Nephron (organoid): Measurements from ENCODE around the gene CERS6.

Experiments used
- H3K27ac Mint-ChIP-seq, 3 experiments: 2 replicates each; pipeline ENCODE4 v1.8.0; 2020; ENCODE audit warnings: mixed read lengths in 3 of 3, mild to moderate bottlenecking in 2 of 3, moderate library complexity in 1 of 3
- H3K27me3 Mint-ChIP-seq: 2 replicates; pipeline ENCODE4 v1.8.0; 2021; ENCODE audit warnings: low read depth, mild to moderate bottlenecking, moderate library complexity, mixed read lengths
- H3K36me3 Mint-ChIP-seq: 2 replicates; pipeline ENCODE4 v1.8.0; 2020; ENCODE audit warnings: low read depth, mixed read lengths
- H3K4me1 Mint-ChIP-seq: 2 replicates; pipeline ENCODE4 v1.8.0; 2020; ENCODE audit warnings: mixed read lengths
- H3K4me3 Mint-ChIP-seq, 3 experiments: 2 replicates each; pipeline ENCODE4 v1.8.0; 2020; ENCODE audit warnings: mild to moderate bottlenecking in 3 of 3, mixed read lengths in 3 of 3, moderate library complexity in 2 of 3
- H3K9me3 Mint-ChIP-seq: 2 replicates; pipeline ENCODE4 v1.8.0; 2020; ENCODE audit warnings: mixed read lengths
- CTCF ChIP-seq, 3 experiments: fragments of 200-600 bp; sonication (generic); IDR thresholded peaks; one replicate each; pipeline ENCODE4 v1.5.0; 2021; ENCODE audit warnings: antibody characterized with exemption in 3 of 3; ENCODE audit not compliant: unreplicated experiment in 3 of 3

The CERS6 gene

DNA sequence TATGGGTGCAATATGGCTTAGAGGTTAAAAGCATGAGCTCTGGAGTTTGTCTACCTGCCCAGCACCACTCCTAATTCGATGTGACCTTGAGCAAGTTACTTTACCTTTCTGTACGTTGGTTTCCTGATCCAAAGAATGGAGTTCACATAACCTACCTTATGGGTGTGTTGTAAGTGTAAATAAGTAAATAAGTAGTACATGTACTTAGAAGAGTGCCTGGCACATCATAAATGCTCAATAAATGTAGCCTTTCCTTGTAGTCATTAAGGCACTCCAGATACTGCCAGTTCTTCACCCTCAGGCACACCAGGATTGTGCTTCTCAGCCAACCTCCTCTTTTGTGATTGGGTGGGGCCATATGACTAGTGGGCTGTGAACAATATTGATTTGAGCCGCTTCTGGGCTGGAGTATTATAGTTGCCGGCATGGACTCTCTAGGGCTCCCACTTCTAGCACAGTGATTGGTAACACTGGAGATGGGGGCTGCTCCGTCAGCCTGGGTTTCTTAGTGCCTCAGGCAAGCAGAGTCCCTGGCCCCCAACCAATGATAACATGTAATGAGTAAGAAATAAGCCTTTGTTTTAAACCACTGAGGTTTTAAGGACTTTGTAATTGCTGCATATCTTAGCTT, 244.7 kb downstream of the CERS6 start:
- H3K4me1 Mint-ChIP-seq: peaks cover 25% of the 10 kb centered on the region
- H3K27me3 Mint-ChIP-seq: peaks cover 3% of the 10 kb centered on the region

GRCh38 chr2:168702579-168702978, 246.5 kb downstream of the CERS6 start:
- H3K27me3 Mint-ChIP-seq: peaks cover 3% of the 10 kb centered on the region

More for the DNA sequence above, 244.7 kb downstream of the CERS6 start:
- TF ChIP-seq CTCF (IDR thresholded peaks at IDR 0.05; ENCODE audit: unreplicated experiment in 3 of 3): no peak
- Mint-ChIP-seq H3K4me3 (no peak overlapping the region), H3K27ac (peak overlapping the region in 1 of 3 experiments; percentile 57), H3K36me3 (peaks cover 32% of the 10 kb centered on the region), H3K9me3 (peaks cover 4% of the 10 kb centered on the region)

DNA sequence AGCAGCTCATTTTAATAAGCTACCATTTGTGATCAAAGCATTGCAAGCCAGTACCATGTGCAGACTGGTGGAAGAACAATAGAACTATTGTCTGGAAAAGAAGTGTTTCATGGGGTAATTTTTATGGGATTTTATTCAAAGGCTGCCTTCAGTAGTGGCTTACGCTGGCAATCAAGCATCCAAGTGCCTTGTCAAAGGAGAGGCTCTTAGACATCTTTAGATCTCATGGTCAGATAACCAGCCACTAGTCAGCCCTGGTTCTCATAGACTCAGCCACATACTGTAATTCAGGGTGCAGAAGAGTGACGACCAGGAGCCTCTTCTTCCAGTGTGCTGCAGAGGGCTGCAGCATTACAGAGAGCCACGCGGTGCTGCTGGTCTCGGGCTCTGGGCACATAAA, 247.9 kb downstream of the CERS6 start:
- Mint-ChIP-seq H3K27ac (no peak overlapping the region), H3K4me1 (peaks cover 26% of the 10 kb centered on the region), H3K27me3 (no peaks in the 10 kb centered on the region), H3K36me3 (peaks cover 6% of the 10 kb centered on the region), H3K4me3 (no peak overlapping the region), H3K9me3 (peaks cover 1% of the 10 kb centered on the region)
- no peak for TF ChIP-seq CTCF (IDR thresholded peaks at IDR 0.05; ENCODE audit: unreplicated experiment in 3 of 3)

More at GRCh38 chr2:168702579-168702978, 246.5 kb downstream of the CERS6 start:
- H3K4me3 Mint-ChIP-seq: no peak overlapping the region
- H3K9me3 Mint-ChIP-seq: peaks cover 4% of the 10 kb centered on the region
- no peak overlapping the region for H3K27ac Mint-ChIP-seq
- peaks cover 30% of the 10 kb centered on the region for H3K4me1 Mint-ChIP-seq
- peaks cover 17% of the 10 kb centered on the region for H3K36me3 Mint-ChIP-seq
- no peak for TF ChIP-seq CTCF (IDR thresholded peaks at IDR 0.05; ENCODE audit: unreplicated experiment in 3 of 3)

GRCh38 chr2:168705534-168706470, 249.7 kb downstream of the CERS6 start:
- H3K9me3 Mint-ChIP-seq: no peaks in the 10 kb centered on the region
- H3K4me3 Mint-ChIP-seq: no peak overlapping the region
- H3K36me3 Mint-ChIP-seq: peaks cover 3% of the 10 kb centered on the region
- H3K4me1 Mint-ChIP-seq: peaks cover 10% of the 10 kb centered on the region
- peak overlapping the region in 1 of 3 experiments; percentile 21 for H3K27ac Mint-ChIP-seq
- H3K27me3 Mint-ChIP-seq: no peaks in the 10 kb centered on the region
- TF ChIP-seq CTCF (IDR thresholded peaks at IDR 0.05; ENCODE audit: unreplicated experiment in 3 of 3): no peak

DNA sequence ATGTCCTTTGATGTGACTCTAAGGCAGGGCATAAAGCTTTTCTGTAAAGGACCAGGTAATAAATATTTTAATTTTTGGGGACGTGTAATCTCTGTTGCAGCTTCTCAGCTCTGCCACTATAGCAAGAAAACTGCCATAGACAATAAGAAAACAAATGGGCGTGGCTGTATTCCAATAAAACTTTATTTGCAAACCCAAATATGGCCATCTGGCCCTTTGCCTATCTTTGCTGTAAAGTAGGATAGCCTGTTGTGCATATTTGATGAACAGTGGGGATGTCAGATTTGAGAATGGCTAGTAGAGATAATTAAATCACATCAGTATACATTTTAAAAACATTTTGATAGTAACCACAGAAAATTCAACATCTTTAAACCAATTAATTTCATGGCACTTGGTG, 250.7 kb downstream of the CERS6 start:
- Mint-ChIP-seq H3K4me1 (peaks cover 5% of the 10 kb centered on the region), H3K27me3 (no peaks in the 10 kb centered on the region), H3K36me3 (peaks cover 3% of the 10 kb centered on the region), H3K27ac (peak overlapping the region in 1 of 3 experiments; percentile 21), H3K9me3 (no peaks in the 10 kb centered on the region), H3K4me3 (no peak overlapping the region)
- no peak for TF ChIP-seq CTCF (IDR thresholded peaks at IDR 0.05; ENCODE audit: unreplicated experiment in 3 of 3)
